GM12878 (cell line): ENCODE measurements around the gene ITM2A. TPM values are rescaled to one million over a fixed set of nuclear protein-coding genes. Genes with fewer than 3 reads are reported as not detected.

Experiments used
- ATAC-seq: fragments of 200-7000 bp; cut with Tn5 transposase; 3 replicates; pipeline ENCODE4 v1.9.1; 2020; ENCODE audit warnings: mild to moderate bottlenecking, moderate library complexity
- BruUV-seq: library from RNA; stranded (reverse); fragments of 400-500 nt; replicated peaks from 2 replicates; lab custom pipeline; 2021; lab: Mats Ljungman, UMichigan
- CTCF ChIA-PET: fragments of 300-600 bp; sonication (Branson Sonifier 250); formaldehyde crosslinking; extraction: SDS; loops from one replicate; lab custom pipeline; 2021; ENCODE audit warnings: inconsistent platforms; lab: Yijun Ruan, JAX
- POLR2A ChIA-PET: fragments of 350-600 bp; formaldehyde crosslinking; extraction: SDS; loops from one replicate; lab custom pipeline; 2021; ENCODE audit warnings: inconsistent platforms; lab: Charles Lee
- RAD21 ChIA-PET: fragments of 300-600 bp; sonication (Branson Sonifier 250); formaldehyde crosslinking; loops from one replicate; lab custom pipeline; 2023; ENCODE audit warnings: antibody characterized with exemption; ENCODE audit not compliant: unreplicated experiment; lab: Charles Lee
- SMC1A ChIA-PET: fragments of 300-600 bp; sonication (Branson Sonifier 250); formaldehyde crosslinking; loops from one replicate; lab custom pipeline; 2023; ENCODE audit not compliant: unreplicated experiment, uncharacterized antibody; lab: Charles Lee
- DNase-seq: peaks from one replicate; pipeline ENCODE4 v3.0.0-alpha.2; 2011; ENCODE audit warnings: low read depth, low spot score
- FAIRE-seq: peaks from 3 replicates; lab custom pipeline; 2011; peaks lifted over from hg19 to GRCh38; lab: Jason Lieb, UNC
- H2AFZ ChIP-seq: 2 replicates; pipeline ENCODE4 v1.6.0; 2011; ENCODE audit warnings: low read depth, low read length, control low read depth; ENCODE audit not compliant: control insufficient read depth
- H3K27ac ChIP-seq: 2 replicates; pipeline ENCODE4 v1.5.1; 2011; ENCODE audit warnings: control low read depth; ENCODE audit not compliant: control insufficient read depth, insufficient read depth
- H3K27me3 ChIP-seq, 2 experiments: replicated peaks in 1 of 2; 2 replicates each; pipeline versions ENCODE4 v1.6.0 to v1.6.1; 2011; ENCODE audit warnings: low read length in 1 of 2; ENCODE audit not compliant: control insufficient read depth in 2 of 2, insufficient read depth in 2 of 2
- H3K36me3 ChIP-seq, 2 experiments: 2 replicates each; pipeline ENCODE4 v1.5.1; 2011; ENCODE audit warnings: low read length in 1 of 2; ENCODE audit not compliant: control insufficient read depth in 2 of 2, insufficient read depth in 2 of 2
- H3K4me1 ChIP-seq: 2 replicates; pipeline ENCODE4 v1.6.1; 2011; ENCODE audit warnings: mild to moderate bottlenecking, low read length, moderate library complexity, mixed read lengths; ENCODE audit not compliant: control insufficient read depth, insufficient read depth
- H3K4me2 ChIP-seq: 2 replicates; pipeline ENCODE4 v1.6.0; 2011; ENCODE audit warnings: control low read depth; ENCODE audit not compliant: control insufficient read depth, insufficient read depth
- H3K4me3 ChIP-seq: fragments of 200-600 bp; sonication (generic); 2 replicates; pipeline ENCODE4 v1.5.1; 2016
- H3K79me2 ChIP-seq: 2 replicates; pipeline ENCODE4 v1.6.0; 2011; ENCODE audit warnings: low read length; ENCODE audit not compliant: control insufficient read depth, insufficient read depth
- H3K9ac ChIP-seq: 2 replicates; pipeline ENCODE4 v1.8.0; 2011; ENCODE audit warnings: low read length, control low read depth, mixed read lengths; ENCODE audit not compliant: control insufficient read depth, insufficient read depth
- H3K9me3 ChIP-seq: replicated peaks from 3 replicates; pipeline ENCODE4 v1.5.1; 2011; ENCODE audit warnings: mild to moderate bottlenecking, low read length; ENCODE audit not compliant: control insufficient read depth, insufficient read depth
- H4K20me1 ChIP-seq: 2 replicates; pipeline ENCODE4 v1.6.0; 2011; ENCODE audit not compliant: control insufficient read depth, insufficient read depth
- E2F4 ChIP-seq: IDR thresholded peaks from 2 replicates; pipeline ENCODE4 v1.6.1; 2012; ENCODE audit warnings: low read depth, low read length, improper control_type of control experiment
- KAT2A ChIP-seq: conservative IDR thresholded peaks from 2 replicates; pipeline ENCODE4 v1.6.1; 2011; ENCODE audit warnings: low read depth, low read length; ENCODE audit not compliant: control insufficient read depth
- TCF12 ChIP-seq: IDR thresholded peaks from 2 replicates; pipeline ENCODE4 v1.6.1; 2011; ENCODE audit warnings: low read depth, mild to moderate bottlenecking, low read length
- ZBTB40 ChIP-seq: fragments of 450-650 bp; IDR thresholded peaks from 2 replicates; pipeline ENCODE4 v1.6.1; 2016; ENCODE audit warnings: mild to moderate bottlenecking, moderate library complexity, borderline replicate concordance
- ZNF384 ChIP-seq: IDR thresholded peaks from 2 replicates; pipeline ENCODE4 v1.6.1; 2012; ENCODE audit warnings: low read depth, mild to moderate bottlenecking, low read length, improper control_type of control experiment, borderline replicate concordance
- ZNF592 ChIP-seq: fragments of 450-650 bp; IDR thresholded peaks from 2 replicates; pipeline ENCODE4 v1.6.1; 2017; ENCODE audit warnings: mild to moderate bottlenecking, moderate library complexity
- ZSCAN29 ChIP-seq: fragments of 450-650 bp; IDR thresholded peaks from 2 replicates; pipeline ENCODE4 v1.6.1; 2017; ENCODE audit warnings: mild to moderate bottlenecking, moderate library complexity
- WGBS: methylation state at CpG from one replicate; pipeline ENCODE4 v1.1.6; 2016; ENCODE audit warnings: low lambda C conversion rate; ENCODE audit not compliant: insufficient replicate concordance, insufficient coverage; ENCODE audit errors: missing lambda C conversion rate; 5-methylcytosine and 5-hydroxymethylcytosine counted together
- in situ Hi-C: fragments of 300-500 bp; cut with MboI; formaldehyde crosslinking; loops from 9 replicates; pipeline ENCODE4 v1.14.3; 2018; ENCODE audit warnings: mixed read lengths
- intact Hi-C: fragments of 100-400 bp; cut with micrococcal nuclease; formaldehyde crosslinking; loops from one replicate; pipeline ENCODE4 v1.14.2; 2022; ENCODE audit not compliant: unreplicated experiment
- polyA plus RNA-seq, 11 experiments: library from polyadenylated mRNA; depleted of rRNA in 4 of 11; unstranded in 6 of 11; stranded (reverse) in 5 of 11; fragments of >200 nt; fragmentation: Nextera tagmentation in 4 of 11; fragmentation: Illumina TruSeq in 1 of 11; extraction: Ambion mirVana in 4 of 11; extraction: Trizol in 1 of 11; gene quantifications; 1 replicate in 1 of 11; 2 replicates in 10 of 11; pipeline versions ENCODE4 v1.2.1 to v1.2.3, GENCODE V29; 2011 to 2016; ENCODE audit warnings: inconsistent platforms in 2 of 11, missing spikeins in 2 of 11, low read depth in 1 of 11
- total RNA-seq, 4 experiments: library from RNA; depleted of rRNA in 3 of 4; stranded (reverse); fragments of >200 nt in 3 of 4; fragmentation: Illumina TruSeq in 1 of 4; extraction: Trizol in 1 of 4; gene quantifications; 2 replicates each; pipeline versions ENCODE4 v1.2.1 to v1.2.3, GENCODE V29; 2013 to 2021

The ITM2A gene
- total and polyA plus RNA-seq, 10 of the 15 experiments (the other 5 are each of a cell fraction or from before 2014, with no cell fraction given), result 29.6 to 202 (median 44.9) TPM

- no peak for TF ChIP-seq E2F4
- TF ChIP-seq ZNF592, result no peak
- no peak for TF ChIP-seq ZNF384
- TF ChIP-seq KAT2A, result no peak
These were observed 2.8 kb downstream of the ITM2A start (continued) for GRCh38 chrX:79364306-79364705.

GRCh38 chrX:79361192-79361870 is 5.8 kb downstream of the ITM2A start:
- intact Hi-C loops, result loop anchor here (10.0 kb wide), 1 partner anchor 407 kb away; no protein-coding TSS in a partner anchor
- H2AFZ ChIP-seq, result no peak overlapping the region
- FAIRE-seq (no peak), DNase-seq (no peak), ATAC-seq (no peak)
- H3K27ac ChIP-seq, result no peak overlapping the region
- in situ Hi-C loops, result no loop called here
- H3K36me3 ChIP-seq, result no peaks in the 10 kb centered on the region
- H3K4me2 ChIP-seq, result no peak overlapping the region
- H3K4me1 ChIP-seq, result no peaks in the 10 kb centered on the region
- POLR2A ChIA-PET, result no interaction called here
- H3K9me3 ChIP-seq, result no peaks in the 10 kb centered on the region
- H4K20me1 ChIP-seq, result no peaks in the 10 kb centered on the region
- CTCF ChIA-PET, result interaction anchor here (0.9 kb wide), 1 partner anchor 75 kb away, joined by 3 read pairs; no protein-coding TSS in a partner anchor
- TF ChIP-seq TCF12, result no peak
- no peak for TF ChIP-seq ZBTB40
- TF ChIP-seq ZSCAN29, result no peak
- TF ChIP-seq, all 136 proteins: peak for 0
- BruUV-seq, result no TSS peak
- SMC1A ChIA-PET, result interaction anchor here (0.7 kb wide), 1 partner anchor 793 kb away, joined by 3 read pairs; no protein-coding TSS in a partner anchor
- Histone ChIP-seq H3K9ac (no peak overlapping the region), H3K79me2 (peaks cover 7% of the 10 kb centered on the region), H3K27me3 (no peaks in the 10 kb centered on the region), H3K4me3 (no peak overlapping the region)
- RAD21 ChIA-PET, result no interaction called here
- 58% methylated on average over 6 of the region's 6 CpGs for WGBS
